H9 (cell line): ENCODE measurements around the gene DGCR2. TPM values are rescaled to one million over a fixed set of nuclear protein-coding genes. Genes with fewer than 3 reads are reported as not detected.

Experiments used
- DNase-seq: peaks from one replicate; pipeline ENCODE4 v3.0.0-alpha.2; 2017
- H2AFZ ChIP-seq: one replicate; pipeline ENCODE4 v1.6.1; 2013; ENCODE audit warnings: mild to moderate bottlenecking, low read length, control low read depth, moderate library complexity
- H2AK5ac ChIP-seq: 2 replicates; pipeline ENCODE4 v1.6.1; 2013; ENCODE audit warnings: low read length, control low read depth, mixed read lengths; ENCODE audit not compliant: insufficient read length
- H2BK120ac ChIP-seq: one replicate; pipeline ENCODE4 v1.6.1; 2013; ENCODE audit warnings: low read depth, mild to moderate bottlenecking, low read length, control low read depth, inconsistent platforms; ENCODE audit not compliant: poor library complexity, severe bottlenecking
- H2BK12ac ChIP-seq: 2 replicates; pipeline ENCODE4 v1.6.1; 2013; ENCODE audit warnings: low read length, control low read depth, mixed read lengths, low read depth; ENCODE audit not compliant: insufficient read length
- H2BK15ac ChIP-seq: 2 replicates; pipeline ENCODE4 v1.6.1; 2013; ENCODE audit warnings: low read depth, low read length, control low read depth
- H2BK20ac ChIP-seq: one replicate; pipeline ENCODE4 v1.6.1; 2013; ENCODE audit warnings: low read depth, mild to moderate bottlenecking, low read length, control low read depth, inconsistent platforms; ENCODE audit not compliant: poor library complexity, severe bottlenecking
- H2BK5ac ChIP-seq: 2 replicates; pipeline ENCODE4 v1.6.1; 2013; ENCODE audit warnings: low read length, control low read depth, mixed read lengths; ENCODE audit not compliant: insufficient read length
- H3K14ac ChIP-seq: 2 replicates; pipeline ENCODE4 v1.6.1; 2013; ENCODE audit warnings: low read length, control low read depth; ENCODE audit not compliant: insufficient read depth
- H3K18ac ChIP-seq: 2 replicates; pipeline ENCODE4 v1.6.1; 2013; ENCODE audit warnings: low read depth, mild to moderate bottlenecking, mixed read lengths, low read length, control low read depth; ENCODE audit not compliant: insufficient read length
- H3K23ac ChIP-seq: 2 replicates; pipeline ENCODE4 v1.6.1; 2013; ENCODE audit warnings: low read length, control low read depth, mixed read lengths, low read depth; ENCODE audit not compliant: insufficient read length
- H3K23me2 ChIP-seq: 2 replicates; pipeline ENCODE4 v1.6.1; 2013; ENCODE audit warnings: low read depth, mild to moderate bottlenecking, mixed read lengths, low read length, control low read depth; ENCODE audit not compliant: insufficient read length, poor library complexity, severe bottlenecking
- H3K27ac ChIP-seq: 2 replicates; pipeline ENCODE4 v1.5.1; 2013; ENCODE audit warnings: low read length, control low read depth, mixed read lengths, low read depth; ENCODE audit not compliant: insufficient read length
- H3K27me3 ChIP-seq: 2 replicates; pipeline ENCODE4 v1.6.1; 2013; ENCODE audit warnings: low read length, control low read depth, inconsistent platforms; ENCODE audit not compliant: insufficient read depth
- H3K4ac ChIP-seq: 2 replicates; pipeline ENCODE4 v1.6.1; 2013; ENCODE audit warnings: low read depth, mild to moderate bottlenecking, control low read depth, inconsistent platforms, low read length, moderate library complexity
- H3K4me1 ChIP-seq: 2 replicates; pipeline ENCODE4 v1.6.1; 2013; ENCODE audit warnings: low read length, control low read depth, inconsistent platforms; ENCODE audit not compliant: insufficient read depth
- H3K4me2 ChIP-seq: 2 replicates; pipeline ENCODE4 v1.6.1; 2013; ENCODE audit warnings: low read length, control low read depth, mixed read lengths; ENCODE audit not compliant: insufficient read length, insufficient read depth
- H3K56ac ChIP-seq: 2 replicates; pipeline ENCODE4 v1.6.1; 2013; ENCODE audit warnings: low read depth, mild to moderate bottlenecking, mixed read lengths, low read length, control low read depth; ENCODE audit not compliant: insufficient read length
- H3K79me1 ChIP-seq: 2 replicates; pipeline ENCODE4 v1.6.1; 2013; ENCODE audit warnings: low read depth, mild to moderate bottlenecking, moderate library complexity, low read length, control low read depth, inconsistent platforms; ENCODE audit not compliant: insufficient read depth, poor library complexity, severe bottlenecking
- H3K79me2 ChIP-seq: 2 replicates; pipeline ENCODE4 v1.6.1; 2013; ENCODE audit warnings: low read length, control low read depth, inconsistent platforms; ENCODE audit not compliant: insufficient read depth
- H3K9ac ChIP-seq: 2 replicates; pipeline ENCODE4 v1.6.1; 2013; ENCODE audit warnings: low read length, control low read depth, mixed read lengths; ENCODE audit not compliant: insufficient read length; ENCODE audit errors: extremely low read depth
- H3K9me3 ChIP-seq: one replicate; pipeline ENCODE4 v1.6.1; 2013; ENCODE audit warnings: low read depth, low read length, inconsistent platforms; ENCODE audit not compliant: control insufficient read depth
- H3T11ph ChIP-seq: one replicate; pipeline ENCODE4 v1.6.1; 2013; ENCODE audit warnings: mild to moderate bottlenecking, low read length, control low read depth, inconsistent platforms
- H4K20me1 ChIP-seq: one replicate; pipeline ENCODE4 v1.6.1; 2013; ENCODE audit not compliant: control insufficient read depth, insufficient read length, insufficient read depth
- H4K5ac ChIP-seq: 2 replicates; pipeline ENCODE4 v1.6.1; 2013; ENCODE audit warnings: low read depth, mild to moderate bottlenecking, mixed read lengths, low read length, control low read depth; ENCODE audit not compliant: insufficient read length
- H4K8ac ChIP-seq: replicated peaks from 2 replicates; pipeline ENCODE4 v1.6.1; 2013; ENCODE audit warnings: low read length, control low read depth, mixed read lengths, low read depth; ENCODE audit not compliant: insufficient read length
- H4K91ac ChIP-seq: 2 replicates; pipeline ENCODE4 v1.6.1; 2013; ENCODE audit warnings: low read depth, mild to moderate bottlenecking, moderate library complexity, mixed read lengths, low read length, control low read depth; ENCODE audit not compliant: insufficient read length
- H3K27ac Mint-ChIP-seq, 3 experiments: 2 replicates in 2 of 3; 3 replicates in 1 of 3; pipeline ENCODE4 v1.8.0; 2020 to 2021; ENCODE audit warnings: mixed read lengths in 3 of 3, mild to moderate bottlenecking in 1 of 3, moderate library complexity in 1 of 3
- H3K27me3 Mint-ChIP-seq: 2 replicates; pipeline ENCODE4 v1.8.0; 2021; ENCODE audit warnings: low read depth, mild to moderate bottlenecking, moderate library complexity, mixed read lengths
- H3K36me3 Mint-ChIP-seq, 3 experiments: 2 replicates in 2 of 3; 3 replicates in 1 of 3; pipeline ENCODE4 v1.8.0; 2020 to 2021; ENCODE audit warnings: low read depth in 3 of 3, mixed read lengths in 3 of 3; ENCODE audit not compliant: insufficient read depth in 1 of 3
- H3K4me1 Mint-ChIP-seq, 2 experiments: 2 replicates each; pipeline ENCODE4 v1.8.0; 2020; ENCODE audit warnings: mixed read lengths in 2 of 2
- H3K4me3 Mint-ChIP-seq, 2 experiments: 2 replicates in 1 of 2; 3 replicates in 1 of 2; pipeline ENCODE4 v1.8.0; 2020 to 2021; ENCODE audit warnings: mild to moderate bottlenecking in 2 of 2, mixed read lengths in 2 of 2, moderate library complexity in 1 of 2
- H3K9me3 Mint-ChIP-seq, 2 experiments: 2 replicates in 1 of 2; 3 replicates in 1 of 2; pipeline ENCODE4 v1.8.0; 2020; ENCODE audit warnings: mild to moderate bottlenecking in 2 of 2, mixed read lengths in 2 of 2, moderate library complexity in 1 of 2
- CTCF ChIP-seq: fragments of 200-600 bp; sonication (generic); conservative IDR thresholded peaks from 3 replicates; pipeline ENCODE4 v1.8.0; 2021; ENCODE audit warnings: antibody characterized with exemption, mild to moderate bottlenecking
- WGBS: extraction: QIAGEN DNeasy Blood & Tissue Kit; methylation state at CpG from one replicate; pipeline ENCODE4 v1.1.7; 2013; ENCODE audit warnings: missing lambda C conversion rate, low lambda C conversion rate, mixed read lengths; ENCODE audit not compliant: insufficient read length; ENCODE audit errors: extremely low coverage; 5-methylcytosine and 5-hydroxymethylcytosine counted together
- total RNA-seq: library from RNA; stranded (reverse); gene quantifications from 2 replicates; pipeline ENCODE4 v1.2.1, GENCODE V29; 2021

DGCR2 gene
- total RNA-seq, 1 experiment from 2014 or later = 47.2 TPM

DNA sequence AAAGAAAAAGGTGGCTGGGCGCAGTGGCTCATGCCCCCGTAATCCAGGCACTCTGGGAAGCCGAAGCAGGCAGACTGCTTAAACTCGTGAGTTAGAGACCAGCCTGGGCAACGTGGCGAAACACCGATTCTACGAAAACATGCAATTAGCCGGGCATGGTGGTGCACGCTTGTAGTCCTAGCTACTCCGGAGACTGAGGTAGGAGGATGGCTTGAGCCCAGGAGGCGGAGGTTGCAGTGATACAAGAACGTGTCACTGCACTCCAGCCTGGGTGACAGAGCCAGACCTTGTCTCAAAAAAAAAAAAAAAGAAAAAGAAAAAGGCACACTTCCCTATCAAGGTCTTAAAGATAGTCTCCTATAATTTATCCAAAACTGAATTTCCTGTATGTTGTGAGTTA is 39.4 kb downstream of the DGCR2 start:
- Histone ChIP-seq H3K56ac (no peak overlapping the region), H2BK12ac (no peak overlapping the region), H3K4me2 (no peak overlapping the region), H3K23ac (no peak overlapping the region), H3K23me2 (no peaks in the 10 kb centered on the region), H4K20me1 (no peaks in the 10 kb centered on the region), H2AFZ (no peak overlapping the region), H3K14ac (no peak overlapping the region), H3K18ac (no peak overlapping the region), H2BK20ac (no peak overlapping the region), H3K27me3 (no peaks in the 10 kb centered on the region), H2BK120ac (no peak overlapping the region), H4K8ac (no peak overlapping the region), H3K9me3 (no peaks in the 10 kb centered on the region), H3K4me1 (peaks cover 3% of the 10 kb centered on the region; the same call in 1 of the 2 replicates), H3K9ac (no peak overlapping the region), H2AK5ac (no peak overlapping the region), H4K5ac (no peak overlapping the region), H3K4ac (no peak overlapping the region), H2BK5ac (no peak overlapping the region), H3K27ac (no peak overlapping the region), H2BK15ac (no peak overlapping the region), H4K91ac (no peak overlapping the region), H3K79me2 (no peaks in the 10 kb centered on the region), H3T11ph (no peak overlapping the region), H3K79me1 (no peaks in the 10 kb centered on the region)
- no peak for DNase-seq
- WGBS = no CpG with 5 or more reads among the region's 13 CpGs
- Mint-ChIP-seq H3K4me1 (peaks cover 7 to 14% of the 10 kb centered on the region in 2 experiments), H3K27me3 (no peaks in the 10 kb centered on the region), H3K9me3 (peaks cover 4 to 7% of the 10 kb centered on the region in 2 experiments; a peak in 4 of 5 replicates), H3K27ac (no peak overlapping the region), H3K36me3 (peaks cover 21 to 42% (median 27%) of the 10 kb centered on the region in 3 experiments), H3K4me3 (no peak overlapping the region)
- no peak for TF ChIP-seq CTCF
